B cell (primary cell): ENCODE results near the gene ST3GAL3. TPM values are rescaled to one million over a fixed set of nuclear protein-coding genes. Genes with fewer than 3 reads are reported as not detected.

ENCODE experiments used
- ATAC-seq: fragments of 200-7000 bp; cut with Tn5 transposase; one replicate; pipeline ENCODE4 v1.10.0; 2021; ENCODE audit warnings: low read depth, mild to moderate bottlenecking, moderate number of reproducible peaks, moderate library complexity
- CTCF ChIA-PET: fragments of 350-600 bp; sonication (Branson Sonifier 250); formaldehyde crosslinking; loops from one replicate; lab custom pipeline; 2021; ENCODE audit warnings: antibody characterized with exemption, inconsistent platforms; lab: Charles Lee
- POLR2A ChIA-PET: fragments of 350-600 bp; sonication (Branson Sonifier 250); formaldehyde crosslinking; loops from one replicate; lab custom pipeline; 2021; ENCODE audit warnings: antibody characterized with exemption; lab: Charles Lee
- DNase-seq: peaks from one replicate; pipeline ENCODE4 v3.0.0; 2013
- H2AFZ ChIP-seq: 2 replicates; pipeline ENCODE4 v1.6.1; 2012; ENCODE audit warnings: mild to moderate bottlenecking, low read depth, low read length; ENCODE audit not compliant: insufficient read depth, poor library complexity, severe bottlenecking
- H3K27ac ChIP-seq, 2 donors: 1 replicate in 1 of 2; 2 replicates in 1 of 2; pipeline ENCODE4 v1.5.1; 2012 to 2013; ENCODE audit warnings: low read length in 2 of 2, mild to moderate bottlenecking in 2 of 2, moderate library complexity in 1 of 2
- H3K27me3 ChIP-seq, 4 experiments: fragments of 200-600 bp in 1 of 4; sonication (generic) in 1 of 4; replicated peaks in 1 of 4; 1 replicate in 2 of 4; 2 replicates in 2 of 4; pipeline versions ENCODE4 v1.6.1 to v1.7.0; 2013 to 2016; ENCODE audit warnings: low read length in 3 of 4, mild to moderate bottlenecking in 2 of 4, mixed read lengths in 1 of 4, moderate library complexity in 1 of 4; ENCODE audit not compliant: insufficient read depth in 4 of 4, control insufficient read depth in 3 of 4; ENCODE audit errors: control extremely low read depth in 1 of 4
- H3K36me3 ChIP-seq, 2 experiments: replicated peaks in 1 of 2; 1 replicate in 1 of 2; 2 replicates in 1 of 2; pipeline versions ENCODE4 v1.6.1 to v1.7.1; 2013; ENCODE audit warnings: low read length in 1 of 2; ENCODE audit not compliant: insufficient read depth in 2 of 2, control insufficient read depth in 1 of 2; ENCODE audit errors: control extremely low read depth in 1 of 2, extremely low read depth in 1 of 2
- H3K4me1 ChIP-seq, 2 donors: fragments of 200-600 bp in 1 of 2; sonication (generic) in 1 of 2; 1 replicate in 1 of 2; 2 replicates in 1 of 2; pipeline versions ENCODE4 v1.5.1 to v1.6.1; 2013 to 2017; ENCODE audit warnings: low read length in 2 of 2; ENCODE audit not compliant: control insufficient read depth in 2 of 2, insufficient read depth in 2 of 2
- H3K4me2 ChIP-seq: replicated peaks from 2 replicates; pipeline ENCODE3; 2012; ENCODE audit warnings: mild to moderate bottlenecking, low read depth, low read length; ENCODE audit not compliant: poor library complexity, severe bottlenecking
- H3K4me3 ChIP-seq, 5 experiments: fragments of 200-600 bp in 1 of 5; sonication (generic) in 1 of 5; 1 replicate in 3 of 5; 2 replicates in 2 of 5; pipeline versions ENCODE4 v1.5.1 to v1.7.0; 2011 to 2016; ENCODE audit warnings: low read length in 4 of 5, mild to moderate bottlenecking in 4 of 5, low read depth in 2 of 5, control low read depth in 1 of 5, moderate library complexity in 1 of 5; ENCODE audit not compliant: insufficient read depth in 1 of 5; ENCODE audit errors: control extremely low read depth in 1 of 5, extremely low read depth in 1 of 5
- H3K79me2 ChIP-seq: fragments of 200-600 bp; sonication (generic); one replicate; pipeline ENCODE4 v1.6.0; 2016; ENCODE audit warnings: low read length; ENCODE audit not compliant: control insufficient read depth, insufficient read depth
- H3K9ac ChIP-seq: fragments of 200-600 bp; sonication (generic); 2 replicates; pipeline ENCODE4 v1.6.1; 2017; ENCODE audit warnings: mild to moderate bottlenecking, low read length, moderate library complexity
- H3K9me3 ChIP-seq, 3 donors: one replicate each; pipeline versions ENCODE4 v1.6.1 to v1.7.1; 2013; ENCODE audit warnings: low read length in 2 of 3; ENCODE audit not compliant: control insufficient read depth in 2 of 3, insufficient read depth in 1 of 3; ENCODE audit errors: control extremely low read depth in 1 of 3
- H4K20me1 ChIP-seq: 2 replicates; pipeline ENCODE4 v1.6.0; 2012; ENCODE audit warnings: mild to moderate bottlenecking, low read length; ENCODE audit not compliant: insufficient read depth, control insufficient read depth, poor library complexity, severe bottlenecking
- H3K27ac Mint-ChIP-seq: one replicate; pipeline ENCODE4 v1.8.0; 2021; ENCODE audit warnings: mixed read lengths
- H3K27me3 Mint-ChIP-seq: one replicate; pipeline ENCODE4 v1.8.0; 2021; ENCODE audit warnings: mixed read lengths
- H3K4me1 Mint-ChIP-seq: one replicate; pipeline ENCODE4 v1.8.0; 2021; ENCODE audit warnings: mixed read lengths
- H3K4me3 Mint-ChIP-seq: one replicate; pipeline ENCODE4 v1.8.0; 2021; ENCODE audit warnings: mixed read lengths
- H3K9me3 Mint-ChIP-seq: one replicate; pipeline ENCODE4 v1.8.0; 2022; ENCODE audit warnings: mixed read lengths; ENCODE audit not compliant: insufficient read depth
- EZH2 ChIP-seq: IDR thresholded peaks from 2 replicates; pipeline ENCODE4 v1.6.1; 2012; ENCODE audit warnings: borderline replicate concordance, low read depth, mild to moderate bottlenecking, moderate library complexity, low read length; ENCODE audit not compliant: insufficient read depth, poor library complexity, severe bottlenecking
- WGBS: methylation state at CpG from one replicate; pipeline ENCODE4 v1.1.5; 2013; ENCODE audit warnings: missing lambda C conversion rate; ENCODE audit not compliant: insufficient coverage; 5-methylcytosine and 5-hydroxymethylcytosine counted together
- intact Hi-C: fragments of 100-400 bp; cut with micrococcal nuclease; formaldehyde crosslinking; loops from one replicate; pipeline ENCODE4 v1.10.0; 2022
- polyA plus RNA-seq: library from polyadenylated mRNA; depleted of rRNA; stranded (reverse); fragments of >200 nt; gene quantifications from 2 replicates; pipeline ENCODE4 v1.2.3, GENCODE V29; 2012
- total RNA-seq, 2 donors: library from RNA; stranded (reverse); fragments of 120-200 nt in 1 of 2; gene quantifications; 1 replicate in 1 of 2; 2 replicates in 1 of 2; pipeline versions ENCODE4 v1.2.3 to v1.2.4, GENCODE V29; 2013 to 2022
- TF ChIP-seq, protein P1 (sequence below): fragments of 200-600 bp; IDR thresholded peaks from one replicate; pipeline ENCODE4 v1.8.0; 2022; ENCODE audit warnings: antibody characterized with exemption, mild to moderate bottlenecking

ST3GAL3 gene
- total and polyA plus RNA-seq, 2 donors (not counting 1 experiment from before 2014, with no cell fraction given) = 16.8 to 31.4 TPM

DNA sequence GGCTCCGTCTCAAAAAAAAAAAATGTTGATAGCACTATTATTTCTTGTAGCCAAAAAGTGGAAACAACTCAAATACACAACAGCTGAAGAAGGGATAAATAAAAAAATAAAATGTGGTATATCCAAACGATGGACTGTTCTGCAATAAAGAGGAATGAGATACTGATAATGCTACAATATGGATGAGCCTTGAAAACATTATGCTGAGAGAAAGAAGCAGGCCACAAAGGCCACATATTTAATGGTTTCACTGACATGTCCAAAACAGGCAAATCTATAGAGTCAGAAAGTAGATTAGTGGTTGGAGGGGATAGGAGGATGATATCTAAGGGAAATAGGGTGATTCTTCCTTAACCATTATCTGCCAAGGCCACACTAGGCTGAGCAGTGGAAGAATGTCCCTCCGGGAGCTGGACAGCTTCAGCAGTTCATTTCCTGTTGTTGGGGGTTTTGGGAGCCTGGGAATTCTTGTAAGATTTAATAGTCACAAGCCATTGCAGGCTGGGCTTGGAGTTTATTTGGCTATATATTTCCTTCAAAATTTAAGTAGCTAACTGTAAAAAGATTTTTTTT is 53.5 kb downstream of the ST3GAL3 start:
- intact Hi-C loops = loop anchor here (5.0 kb wide), 2 partner anchors 186 to 234 kb away; partner anchors contain the start of gene IPO13
- Histone ChIP-seq H3K36me3 (no peaks in the 10 kb centered on the region), H3K79me2 (no peaks in the 10 kb centered on the region), H3K4me1 (no peaks in the 10 kb centered on the region), H3K27ac (no peak overlapping the region), H2AFZ (no peak overlapping the region), H3K4me3 (no peak overlapping the region), H3K27me3 (no peaks in the 10 kb centered on the region), H4K20me1 (no peaks in the 10 kb centered on the region), H3K9ac (no peak overlapping the region), H3K4me2 (no peak overlapping the region), H3K9me3 (no peaks in the 10 kb centered on the region)
- no peak overlapping the region for H3K4me3 Mint-ChIP-seq
- 100% methylated on average over 1 of the region's 3 CpGs for WGBS
- H3K27me3 Mint-ChIP-seq = no peaks in the 10 kb centered on the region
- no peaks in the 10 kb centered on the region for H3K9me3 Mint-ChIP-seq
- ATAC-seq (no peak), DNase-seq (no peak)
- POLR2A ChIA-PET = no interaction called here
- H3K27ac Mint-ChIP-seq = no peak overlapping the region
- TF ChIP-seq, protein P1, sequence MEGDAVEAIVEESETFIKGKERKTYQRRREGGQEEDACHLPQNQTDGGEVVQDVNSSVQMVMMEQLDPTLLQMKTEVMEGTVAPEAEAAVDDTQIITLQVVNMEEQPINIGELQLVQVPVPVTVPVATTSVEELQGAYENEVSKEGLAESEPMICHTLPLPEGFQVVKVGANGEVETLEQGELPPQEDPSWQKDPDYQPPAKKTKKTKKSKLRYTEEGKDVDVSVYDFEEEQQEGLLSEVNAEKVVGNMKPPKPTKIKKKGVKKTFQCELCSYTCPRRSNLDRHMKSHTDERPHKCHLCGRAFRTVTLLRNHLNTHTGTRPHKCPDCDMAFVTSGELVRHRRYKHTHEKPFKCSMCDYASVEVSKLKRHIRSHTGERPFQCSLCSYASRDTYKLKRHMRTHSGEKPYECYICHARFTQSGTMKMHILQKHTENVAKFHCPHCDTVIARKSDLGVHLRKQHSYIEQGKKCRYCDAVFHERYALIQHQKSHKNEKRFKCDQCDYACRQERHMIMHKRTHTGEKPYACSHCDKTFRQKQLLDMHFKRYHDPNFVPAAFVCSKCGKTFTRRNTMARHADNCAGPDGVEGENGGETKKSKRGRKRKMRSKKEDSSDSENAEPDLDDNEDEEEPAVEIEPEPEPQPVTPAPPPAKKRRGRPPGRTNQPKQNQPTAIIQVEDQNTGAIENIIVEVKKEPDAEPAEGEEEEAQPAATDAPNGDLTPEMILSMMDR = no peak
- no peak for TF ChIP-seq EZH2
- H3K4me1 Mint-ChIP-seq = peaks cover 2% of the 10 kb centered on the region
- CTCF ChIA-PET = interaction anchor here (1.1 kb wide), 1 partner anchor 174 kb away, joined by 3 read pairs; no protein-coding TSS in a partner anchor

DNA sequence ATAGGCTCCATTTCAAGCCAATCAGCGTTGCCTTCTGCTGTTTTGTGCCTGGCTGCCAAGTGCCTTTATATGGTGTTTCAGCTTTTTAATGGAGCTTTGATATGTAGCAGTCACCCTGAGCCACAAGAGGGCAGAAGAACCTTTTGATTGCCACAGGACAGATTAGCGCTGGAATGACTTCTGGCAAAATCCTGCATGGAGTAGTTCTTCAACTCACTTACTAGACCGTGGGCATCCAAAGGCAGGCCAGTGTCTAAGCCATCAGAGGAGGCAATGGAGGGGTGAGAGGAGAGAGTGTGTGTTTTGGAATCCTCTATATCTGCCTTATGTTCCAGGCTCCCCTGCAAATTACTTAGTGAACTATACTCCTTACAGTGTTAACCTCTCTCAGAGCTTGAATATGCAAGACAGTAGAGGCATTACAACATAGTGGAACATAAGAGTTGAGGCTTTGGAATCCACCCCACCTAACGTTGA is 56.2 kb downstream of the ST3GAL3 start:
- Histone ChIP-seq H3K36me3 (no peaks in the 10 kb centered on the region), H4K20me1 (no peaks in the 10 kb centered on the region), H3K4me1 (no peaks in the 10 kb centered on the region), H3K4me3 (no peak overlapping the region), H3K9me3 (no peaks in the 10 kb centered on the region), H3K27ac (no peak overlapping the region), H3K79me2 (no peaks in the 10 kb centered on the region), H3K27me3 (no peaks in the 10 kb centered on the region), H3K9ac (no peak overlapping the region), H3K4me2 (no peak overlapping the region), H2AFZ (no peak overlapping the region)
- POLR2A ChIA-PET = no interaction called here
- ATAC-seq (peak; percentile 60), DNase-seq (peak; percentile 66)
- H3K4me3 Mint-ChIP-seq = no peak overlapping the region
- no peaks in the 10 kb centered on the region for H3K9me3 Mint-ChIP-seq
- WGBS = 0% methylated on average over 2 of the region's 4 CpGs
- H3K4me1 Mint-ChIP-seq = peaks cover 2% of the 10 kb centered on the region
- CTCF ChIA-PET = interaction anchor here (0.6 to 5.4 kb wide), 32 partner anchors 8 to 543 kb away, joined by 3 to 118 read pairs (median 4); partner anchors contain the start of genes ARTN, IPO13, KDM4A and PTPRF
- no peaks in the 10 kb centered on the region for H3K27me3 Mint-ChIP-seq
- intact Hi-C loops = loop anchor here (5.0 kb wide), 2 partner anchors 184 to 236 kb away; partner anchors contain the start of gene IPO13
- TF ChIP-seq EZH2 = no peak
- TF ChIP-seq, protein P1 = peak; percentile 77
- no peak overlapping the region for H3K27ac Mint-ChIP-seq
